ENCODE measurements around the gene ATP6V0E1.

ATP6V0E1 gene

DNA sequence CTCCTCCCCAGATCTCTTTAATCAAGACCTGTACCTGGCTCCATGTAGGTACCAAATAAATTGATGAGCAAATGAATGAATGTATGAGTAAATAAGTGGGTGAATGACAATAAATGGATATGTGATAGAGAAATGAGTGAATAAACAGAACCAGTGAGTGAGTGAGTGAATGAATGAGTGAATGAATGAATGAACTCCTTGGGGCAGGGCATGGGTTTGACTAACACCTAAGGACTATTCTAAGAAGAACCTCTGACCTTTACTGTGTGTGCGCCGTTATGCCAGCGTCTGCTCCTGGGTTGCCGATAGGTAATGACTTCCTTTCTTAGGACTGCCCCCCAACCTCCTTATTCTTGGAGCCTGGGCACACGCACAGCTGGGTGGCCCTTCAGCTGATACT lies 26.1 kb upstream of the ATP6V0E1 start:
- DNase-seq: no peak

DNA sequence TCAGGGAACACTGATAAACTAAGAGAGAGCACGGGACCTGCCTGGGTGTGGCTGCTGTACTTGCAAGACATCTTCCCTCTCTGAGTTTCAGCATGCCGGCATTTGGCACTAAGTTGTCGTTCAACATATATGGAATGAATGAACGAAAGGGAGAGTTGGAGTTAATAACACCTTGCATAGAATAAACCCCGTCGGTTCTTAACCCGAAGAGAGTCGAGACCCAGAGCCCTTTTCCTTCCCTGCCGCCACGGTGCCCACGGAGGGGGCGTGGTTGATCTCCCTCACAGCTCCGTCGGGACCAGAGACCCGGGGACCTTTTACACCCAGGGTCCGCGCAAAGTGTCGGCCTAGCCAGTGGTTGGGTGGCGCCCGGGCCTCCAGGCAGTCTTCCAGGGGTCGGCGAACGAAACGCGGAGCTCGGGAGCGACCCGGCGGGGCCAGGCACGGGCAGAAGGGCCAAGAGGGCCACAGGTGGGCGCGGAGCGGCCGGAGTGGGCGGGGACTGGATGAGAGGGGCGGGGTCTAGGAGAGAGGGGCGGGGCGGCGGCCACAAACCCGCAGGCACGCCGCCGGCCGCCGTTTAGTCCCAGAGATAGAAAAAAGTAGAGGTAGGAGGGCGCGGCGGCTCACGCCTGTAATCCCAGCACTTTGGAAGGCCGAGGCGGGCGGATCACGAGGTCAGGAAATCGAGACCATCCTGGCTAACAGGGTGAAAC lies 25.1 kb upstream of the ATP6V0E1 start:
- DNase-seq: peak; percentile 61

DNA sequence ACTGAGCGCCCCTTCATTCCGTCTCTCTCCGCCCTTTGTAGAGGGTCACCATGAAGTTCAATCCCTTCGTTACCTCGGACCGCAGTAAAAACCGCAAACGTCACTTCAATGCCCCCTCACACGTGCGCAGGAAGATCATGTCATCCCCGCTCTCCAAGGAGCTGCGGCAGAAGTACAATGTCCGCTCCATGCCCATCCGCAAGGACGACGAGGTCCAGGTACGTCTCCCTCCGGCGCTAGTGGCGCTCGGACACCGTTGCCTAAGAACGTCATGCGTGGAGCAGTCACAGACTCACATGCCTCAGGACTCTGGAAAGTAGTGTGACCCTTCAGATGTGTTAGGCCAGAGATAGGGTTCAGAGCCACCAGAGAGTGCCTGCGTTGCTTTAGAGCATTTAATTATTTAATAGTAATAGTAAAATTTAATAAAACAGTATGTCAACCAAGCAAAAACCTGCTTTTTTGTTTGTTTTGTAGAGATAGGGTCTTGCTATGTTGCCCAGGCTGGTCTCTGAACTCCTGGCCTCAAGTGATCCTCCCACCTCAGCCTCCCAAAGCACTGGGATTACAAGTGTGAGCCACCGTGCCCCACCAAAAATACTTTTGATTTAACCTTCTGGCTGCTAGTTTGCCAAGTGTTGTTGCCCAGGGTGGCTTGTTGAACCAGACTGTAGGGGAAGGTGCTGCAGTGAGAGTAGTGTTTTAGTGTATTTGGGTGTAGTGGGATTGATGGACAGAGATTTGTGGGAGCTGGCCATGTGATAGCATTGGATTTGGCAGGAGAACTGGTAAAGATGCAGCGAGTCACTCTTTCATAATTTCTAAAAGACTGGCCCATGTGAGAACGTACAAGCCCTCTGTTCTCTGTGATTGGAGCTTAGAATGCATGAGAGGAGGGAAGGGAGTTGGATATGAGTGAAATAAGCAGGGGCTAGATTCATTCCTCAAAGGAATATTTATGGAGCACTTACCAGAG lies 23.5 kb upstream of the ATP6V0E1 start:
- DNase-seq: no peak

DNA sequence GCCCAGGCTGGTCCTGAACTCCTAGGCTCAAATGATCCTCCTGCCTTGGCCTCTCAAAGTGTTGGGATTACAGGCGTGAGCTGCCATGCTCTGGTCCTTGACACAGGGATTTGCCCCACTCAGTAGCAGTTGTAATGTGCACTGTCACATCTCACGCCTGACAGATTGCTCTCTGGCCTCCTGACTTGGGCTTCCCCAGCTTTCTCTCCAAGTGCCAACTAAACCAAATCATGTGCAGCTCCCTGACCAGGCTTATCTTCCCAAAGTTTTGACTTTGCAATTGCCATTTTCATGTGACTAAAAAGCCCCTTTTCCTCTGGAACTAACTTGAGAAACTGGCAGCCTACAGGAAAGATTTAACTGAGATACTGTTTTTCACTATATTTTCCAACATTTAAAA lies 13.7 kb upstream of the ATP6V0E1 start:
- DNase-seq: no peak

DNA sequence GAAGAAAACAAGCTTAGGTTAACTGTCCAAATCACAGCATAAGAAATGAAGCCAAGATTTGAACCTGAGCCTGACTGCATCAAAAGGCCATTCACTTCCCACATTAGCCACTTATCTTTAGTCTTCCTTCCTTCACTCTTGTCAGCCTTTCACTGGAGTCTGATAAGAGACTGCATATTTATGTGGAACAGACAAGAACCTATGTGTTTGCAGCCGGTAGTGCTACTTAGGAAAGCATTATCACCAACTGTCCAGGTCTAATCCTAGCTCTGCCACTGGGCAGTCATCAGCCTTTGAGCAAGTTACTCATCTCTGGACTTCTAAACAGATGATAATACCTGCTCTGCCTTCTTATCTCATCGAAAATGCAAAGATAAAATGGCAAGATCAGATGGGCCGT lies 12.1 kb upstream of the ATP6V0E1 start:
- DNase-seq: no peak

DNA sequence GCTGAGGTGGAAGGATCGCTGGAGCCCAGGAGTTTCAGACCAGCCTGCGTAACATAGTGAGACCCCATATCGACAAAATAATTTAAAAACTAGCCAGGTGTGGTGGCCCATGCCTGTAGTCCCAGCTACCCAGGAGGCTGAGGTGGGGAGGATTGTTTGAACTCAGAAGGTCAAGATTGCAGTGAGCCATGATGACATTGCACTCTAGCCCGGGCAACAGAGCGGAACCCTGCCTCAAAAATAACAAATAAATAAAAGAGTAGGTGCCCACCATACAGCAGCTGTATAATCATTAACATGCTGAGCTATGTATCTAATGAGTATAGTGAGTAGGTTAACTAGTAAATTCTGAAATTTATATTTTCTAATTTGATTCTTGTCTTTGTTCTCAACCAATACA lies 11.0 kb upstream of the ATP6V0E1 start:
- DNase-seq: no peak

DNA sequence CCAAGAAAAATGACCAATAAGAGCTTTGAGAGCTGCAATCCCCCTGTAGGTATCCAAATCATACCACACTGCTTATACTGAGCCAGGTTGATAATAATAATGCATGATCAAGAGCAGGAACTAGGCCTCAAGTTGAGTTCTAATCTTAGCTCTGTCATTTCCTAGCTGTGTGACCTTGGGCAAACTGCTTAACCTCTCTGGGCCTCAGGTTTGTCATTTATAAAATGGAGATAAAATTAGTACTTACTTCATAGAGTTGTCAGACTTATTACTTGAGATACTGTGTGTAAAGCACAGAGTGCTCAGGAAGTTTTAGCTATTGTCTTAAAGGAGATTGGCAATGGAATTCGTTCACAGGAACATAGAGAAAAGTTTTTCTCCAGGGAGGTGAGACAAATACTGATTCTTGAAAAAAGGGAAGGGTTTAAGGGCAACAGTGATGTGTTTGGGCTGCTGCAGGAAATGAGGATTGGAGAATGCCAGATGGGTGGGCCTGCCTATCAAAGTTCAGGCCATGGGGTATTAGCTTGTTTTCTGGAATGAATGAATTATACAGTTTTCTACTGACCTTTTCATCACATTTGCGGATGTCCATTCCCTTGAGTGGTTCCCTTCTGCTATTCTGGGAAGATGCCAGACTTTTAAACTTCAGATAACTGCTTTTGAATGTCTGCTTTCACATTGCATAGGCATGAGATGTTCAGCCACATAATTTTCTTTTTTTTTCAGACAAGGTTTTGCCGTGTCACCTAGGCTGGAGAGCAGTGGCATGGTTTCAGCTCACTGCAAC lies 10.2 kb upstream of the ATP6V0E1 start:
- DNase-seq: no peak

DNA sequence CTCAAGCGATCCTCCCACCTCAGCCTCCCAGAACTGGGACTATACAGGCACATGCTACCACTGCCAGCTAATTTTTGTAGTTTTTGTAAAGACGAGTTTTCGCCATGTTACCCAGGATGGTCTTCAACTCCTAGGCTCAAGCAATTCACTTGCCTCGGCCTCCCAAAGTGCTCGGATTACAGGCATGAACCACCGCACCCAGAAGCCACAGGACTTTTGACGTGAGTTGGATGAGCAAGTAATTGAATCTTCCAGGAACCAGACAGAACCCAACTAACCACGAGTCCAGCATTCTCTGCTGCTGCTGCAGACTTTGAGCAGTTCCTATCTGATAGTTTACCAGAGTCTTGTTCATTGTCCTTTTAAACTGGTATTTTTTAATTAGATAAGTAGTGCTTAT lies 9.6 kb upstream of the ATP6V0E1 start:
- DNase-seq: no peak

DNA sequence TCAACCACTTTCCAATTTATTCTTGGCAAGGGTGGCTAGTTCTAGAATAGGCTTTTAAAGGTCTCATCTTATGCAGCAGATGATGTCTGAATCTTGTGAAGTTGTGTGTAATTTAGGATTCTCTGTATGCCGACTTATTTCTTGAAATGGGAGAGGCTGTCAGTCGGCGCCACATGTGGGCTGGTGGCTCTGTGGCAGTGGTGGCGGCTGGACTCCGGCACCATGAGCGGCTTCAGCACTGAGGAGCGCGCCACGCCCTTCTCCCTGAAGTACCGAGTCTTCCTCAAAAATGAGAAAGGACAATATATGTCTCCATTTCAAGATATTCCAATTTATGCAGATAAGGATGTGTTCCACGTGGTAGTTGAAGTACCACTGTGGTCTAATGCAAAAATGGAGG lies 8.3 kb upstream of the ATP6V0E1 start:
- DNase-seq: no peak

DNA sequence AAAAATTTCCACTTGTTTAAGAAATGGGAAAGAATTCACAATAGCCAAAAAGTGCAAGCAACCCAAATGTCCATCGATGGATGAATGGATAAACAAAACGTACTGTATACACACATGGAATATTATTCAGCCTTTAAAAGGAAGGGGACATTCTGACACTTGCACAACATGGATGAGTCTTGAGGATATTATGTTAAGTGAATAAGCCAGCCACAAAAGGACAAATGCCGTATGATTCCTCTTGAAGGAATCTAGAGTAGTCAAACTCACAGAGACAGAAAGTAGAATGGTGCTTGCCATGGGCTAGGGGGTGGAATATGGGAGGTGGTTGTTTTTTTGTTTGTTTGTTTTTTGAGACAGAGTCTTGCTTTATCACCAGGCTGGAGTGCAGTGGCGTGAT lies 3.8 kb upstream of the ATP6V0E1 start:
- DNase-seq: no peak

DNA sequence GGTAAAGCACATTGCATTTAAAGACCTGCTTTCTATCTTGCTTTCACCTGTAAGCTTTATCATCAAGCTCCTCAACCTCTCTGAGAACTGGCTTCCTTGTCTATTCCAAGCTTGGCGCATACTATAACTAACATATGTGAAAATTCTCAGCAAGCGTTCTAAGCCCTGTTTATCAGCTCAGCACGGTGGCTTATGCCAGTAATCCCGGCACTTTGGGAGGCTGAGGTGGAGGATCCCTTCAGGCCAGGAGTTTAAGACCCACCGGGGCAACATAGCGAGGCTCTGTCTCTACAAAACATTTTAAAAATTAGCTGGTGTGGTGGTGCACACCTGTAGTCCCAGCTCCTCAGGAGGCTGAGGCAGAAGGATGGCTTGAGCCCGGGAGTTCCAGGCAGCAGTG lies 1.6 kb upstream of the ATP6V0E1 start:
- DNase-seq: no peak

DNA sequence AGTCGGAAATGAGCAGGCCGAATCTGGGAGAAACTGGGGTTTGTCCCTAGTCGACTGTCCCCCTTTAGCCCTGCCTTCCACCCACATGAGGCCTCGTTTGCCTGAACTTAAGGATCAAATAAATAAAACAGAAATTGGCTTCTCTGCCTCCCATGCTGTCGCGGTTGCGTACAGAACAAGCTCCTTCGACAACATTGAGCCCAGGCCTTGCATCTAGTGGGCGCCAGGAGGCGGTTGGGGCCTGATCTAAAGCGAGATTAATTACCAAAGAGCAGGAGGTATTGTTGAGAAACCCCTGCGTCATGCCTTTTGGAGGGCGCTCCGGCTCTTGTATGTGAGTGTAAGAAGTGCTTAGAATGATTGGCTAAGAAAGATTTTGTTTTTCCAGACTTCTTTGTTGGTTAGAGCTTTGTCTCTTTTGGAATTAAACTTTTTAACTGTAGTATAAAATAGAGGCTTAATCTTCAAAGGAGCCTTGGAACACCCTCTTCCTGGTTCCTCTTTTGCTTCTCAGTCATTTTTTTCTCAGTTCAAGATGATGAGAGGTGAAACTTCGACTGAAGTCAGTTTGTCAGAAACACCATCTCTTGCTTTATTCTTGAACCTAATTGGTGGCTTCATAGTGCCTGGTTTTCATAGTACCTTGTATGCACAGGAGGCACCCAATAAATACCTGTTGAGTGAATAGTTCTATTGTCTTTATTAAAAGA lies 828 bp downstream of the ATP6V0E1 start:
- DNase-seq: peak; percentile 57

DNA sequence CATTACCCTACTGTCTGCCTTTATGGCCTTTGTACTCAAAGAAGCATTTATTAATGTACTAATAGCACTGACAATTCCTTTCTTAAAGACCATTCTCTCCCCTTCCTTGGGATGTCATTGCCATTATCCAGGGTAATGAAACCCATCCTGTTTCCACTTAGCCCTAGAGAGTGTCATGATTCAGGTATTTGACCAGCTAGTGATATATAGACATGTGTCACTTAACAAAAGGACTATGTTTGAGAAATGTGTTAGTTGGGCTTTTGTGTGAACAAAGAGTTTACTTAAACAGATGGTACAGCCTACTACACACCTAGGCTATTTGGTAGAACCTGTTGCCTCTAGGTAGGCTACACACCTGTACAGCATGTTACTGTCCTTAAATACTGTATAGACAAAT lies 2.0 kb downstream of the ATP6V0E1 start:
- no peak for DNase-seq

DNA sequence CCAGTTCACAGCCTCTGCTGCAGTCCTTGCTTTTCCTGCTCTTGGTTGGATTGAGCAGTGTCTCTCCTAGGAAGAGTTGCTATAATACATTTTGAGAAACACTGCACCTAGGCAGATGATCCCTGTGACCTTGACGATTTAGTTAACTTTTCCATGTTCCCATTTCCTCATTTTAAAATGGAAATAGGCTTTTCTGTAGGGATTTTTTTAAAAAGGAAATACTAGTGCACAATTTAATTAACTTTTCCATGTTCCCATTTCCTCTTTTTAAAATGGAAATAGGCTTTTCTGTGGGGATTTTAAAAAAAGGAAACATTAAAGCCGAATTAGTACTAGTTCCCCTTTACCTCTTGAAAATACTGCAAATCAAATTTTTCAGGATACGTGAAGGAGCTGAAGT lies 4.7 kb downstream of the ATP6V0E1 start:
- no peak for DNase-seq

DNA sequence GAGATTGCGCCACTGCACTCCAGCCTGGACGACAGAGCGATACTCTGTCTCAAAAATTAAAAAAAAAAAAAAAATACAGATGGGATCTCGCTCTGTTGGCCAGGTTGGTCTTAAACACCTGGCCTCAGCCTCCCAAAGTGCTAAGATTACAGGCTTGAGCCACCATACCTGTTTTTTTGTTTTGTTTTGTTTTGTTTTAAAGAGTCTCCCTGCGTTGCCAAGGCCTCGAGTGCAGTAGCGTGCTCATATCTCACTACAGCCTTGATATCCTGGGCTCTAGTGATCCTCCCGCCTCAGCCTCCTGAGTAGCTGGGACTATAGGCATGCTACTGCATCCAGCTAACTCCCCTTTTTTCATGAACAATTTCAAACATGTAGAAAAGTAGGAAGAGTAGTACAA lies 7.2 kb downstream of the ATP6V0E1 start:
- DNase-seq: no peak

DNA sequence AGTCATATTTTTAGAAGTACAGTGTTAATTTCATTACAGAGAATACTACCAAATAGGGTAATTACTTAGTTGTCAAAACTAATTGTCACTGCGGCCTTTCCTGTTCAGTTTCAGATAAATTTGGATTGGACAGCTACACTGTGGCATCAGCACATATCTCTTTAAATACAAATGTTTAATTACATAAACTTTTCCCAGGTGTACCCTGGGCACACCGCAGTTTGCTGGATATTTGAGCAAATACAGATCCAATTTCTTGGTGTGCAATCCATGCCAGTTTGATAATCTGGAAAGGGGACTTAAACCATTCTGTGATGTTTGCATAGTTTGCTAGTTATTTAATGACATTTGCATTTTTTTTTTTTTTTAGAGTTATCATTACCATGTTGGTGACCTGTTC lies 10.8 kb downstream of the ATP6V0E1 start:
- no peak for DNase-seq

DNA sequence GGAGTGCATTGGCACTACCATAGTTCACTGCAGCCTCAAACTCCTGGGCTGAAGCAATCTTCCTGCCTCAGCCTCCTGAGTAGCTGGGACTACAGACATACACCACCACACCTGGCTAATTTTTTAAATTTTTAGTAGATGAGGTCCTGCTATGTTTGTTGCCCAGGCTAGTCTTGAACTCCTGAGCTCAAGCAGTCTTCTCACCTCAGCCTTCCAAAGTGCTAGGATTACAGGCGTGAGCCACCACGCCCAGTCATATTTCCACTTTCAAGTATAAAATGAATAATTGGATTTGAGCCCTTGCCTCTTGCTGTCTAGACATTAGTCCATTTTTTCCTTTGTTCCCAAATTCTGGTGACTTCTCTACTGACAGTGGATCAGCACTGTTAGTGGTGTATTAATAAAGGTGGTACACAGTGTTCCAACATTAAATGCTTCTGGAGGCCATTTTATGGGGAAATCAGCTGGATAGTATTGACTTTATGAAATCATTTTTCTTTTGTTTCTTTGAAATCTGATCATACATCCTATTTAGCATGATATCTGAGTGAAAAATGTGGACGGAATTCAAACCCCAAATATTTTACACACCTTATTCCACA lies 15.9 kb downstream of the ATP6V0E1 start:
- DNase-seq: no peak

DNA sequence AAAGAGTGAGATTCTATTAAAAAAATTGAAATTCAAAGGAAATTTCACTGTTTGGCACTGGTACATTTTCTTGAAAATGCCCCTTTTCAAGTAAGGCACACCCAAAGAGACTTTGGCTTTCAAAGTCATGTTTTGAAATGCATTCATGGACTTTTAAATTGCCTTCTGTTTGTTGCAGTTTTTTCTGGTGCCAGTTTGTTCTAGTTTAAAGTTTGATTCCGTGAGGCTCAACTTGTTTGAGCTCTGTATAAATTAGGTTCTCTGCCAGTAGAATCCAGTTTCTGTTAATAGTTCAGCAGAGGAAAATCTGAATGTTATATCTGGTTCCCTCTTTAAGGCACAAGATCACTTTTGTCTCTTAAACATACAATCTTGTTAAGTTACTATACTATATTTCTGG lies 16.4 kb downstream of the ATP6V0E1 start:
- DNase-seq: no peak

DNA sequence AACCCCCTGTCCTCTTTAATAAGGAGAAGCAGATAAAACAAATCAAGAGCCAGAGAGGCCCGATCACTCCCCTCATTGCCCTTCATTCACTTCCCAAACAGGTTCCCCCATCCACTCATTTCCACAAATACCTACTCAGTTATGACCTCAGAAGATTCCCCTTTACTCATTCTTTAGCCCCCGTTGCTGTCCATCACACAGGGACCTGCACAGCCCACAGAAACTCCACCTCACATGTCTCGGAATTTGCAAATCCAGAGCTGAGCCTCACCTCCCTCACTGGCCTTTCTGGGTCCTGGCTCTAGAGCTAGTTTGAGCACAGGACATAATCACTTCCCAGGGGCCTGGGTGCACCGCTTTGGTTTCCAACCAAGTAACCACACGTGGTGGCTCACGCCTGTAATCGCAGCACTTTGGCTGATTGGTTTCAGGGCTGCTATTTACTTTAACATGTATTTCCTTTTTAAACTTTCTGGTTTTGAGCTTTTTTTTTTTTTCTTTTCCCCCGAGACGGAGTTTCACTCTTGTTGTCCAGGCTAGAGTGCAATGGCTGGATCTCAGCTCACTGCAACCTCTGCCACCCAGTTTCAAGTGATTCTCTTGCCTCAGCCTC lies 17.8 kb downstream of the ATP6V0E1 start:
- DNase-seq: no peak

DNA sequence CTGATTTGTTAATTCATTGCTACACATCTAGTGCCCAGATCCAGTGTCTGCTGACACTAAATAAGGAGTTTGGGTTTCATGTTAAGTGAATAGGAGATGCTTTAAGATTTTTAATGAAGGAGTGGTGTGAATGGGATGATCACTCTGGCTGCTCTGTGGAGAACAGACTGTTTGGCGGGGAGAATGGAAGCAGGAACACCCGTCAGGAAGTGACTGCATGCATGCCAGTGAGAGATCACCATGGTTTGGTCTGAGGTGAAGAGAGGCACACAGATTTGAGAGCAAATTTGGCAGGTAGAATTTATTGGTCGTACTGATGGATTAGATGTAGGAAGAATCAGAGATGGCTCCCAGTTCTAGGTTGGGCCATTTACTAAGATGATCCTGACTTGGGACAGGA lies 19.8 kb downstream of the ATP6V0E1 start:
- DNase-seq: no peak

DNA sequence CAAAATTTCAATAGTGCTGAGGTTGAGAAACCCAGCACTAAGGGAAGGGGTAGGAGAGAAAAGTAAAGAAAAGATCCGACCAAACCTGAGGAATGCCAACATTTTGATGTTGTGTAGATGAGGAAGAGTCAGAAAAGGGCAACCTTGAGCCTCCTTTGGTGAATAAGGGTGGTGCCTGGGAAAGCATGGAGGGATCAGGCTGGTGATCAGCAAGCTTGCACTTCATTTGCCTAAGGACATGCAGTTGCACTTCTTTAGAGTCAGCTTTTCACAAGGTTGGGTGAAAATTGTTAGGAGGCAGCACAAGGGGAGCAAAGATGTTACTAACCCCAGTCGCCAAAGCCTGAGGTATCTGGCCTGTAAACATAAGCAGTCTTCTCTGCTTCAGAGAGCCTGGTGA lies 20.4 kb downstream of the ATP6V0E1 start:
- DNase-seq: no peak

DNA sequence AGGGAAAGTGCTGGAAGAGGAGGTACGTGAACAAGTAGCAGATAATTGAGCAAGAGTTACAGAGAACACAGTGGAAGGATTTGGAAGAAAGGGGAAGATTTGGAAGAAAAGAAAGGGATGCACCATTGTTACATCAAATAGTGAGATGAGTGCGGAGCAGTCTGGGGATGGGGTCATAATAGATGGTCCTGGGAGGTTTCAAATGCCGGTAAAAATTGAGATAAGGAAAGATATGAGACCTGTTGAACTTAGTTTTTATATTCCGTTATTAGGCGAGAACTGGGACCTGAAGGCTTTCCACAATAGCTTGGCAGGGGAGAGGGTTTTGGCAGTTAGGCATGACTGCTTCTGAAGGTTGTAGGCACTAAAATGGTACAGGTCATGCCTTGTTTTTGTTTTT lies 20.9 kb downstream of the ATP6V0E1 start:
- no peak for DNase-seq
